Endothelial cell of umbilical vein (primary cell): ENCODE data around the gene OR7A10. TPM values are rescaled to one million over a fixed set of nuclear protein-coding genes. Genes with fewer than 3 reads are reported as not detected.

Experiments used
- BruUV-seq: library from RNA; stranded (reverse); fragments of 400-500 nt; replicated peaks from 2 replicates; lab custom pipeline; 2021; lab: Mats Ljungman, UMichigan
- CTCF ChIA-PET: fragments of 300-600, 350-600 bp; sonication (Branson Sonifier 250); formaldehyde crosslinking; loops from one replicate; lab custom pipeline; 2021; ENCODE audit warnings: antibody characterized with exemption, inconsistent platforms; lab: Charles Lee
- POLR2A ChIA-PET: fragments of 300-600, 350-600 bp; sonication (Branson Sonifier 250); formaldehyde crosslinking; loops from one replicate; lab custom pipeline; 2021; ENCODE audit warnings: antibody characterized with exemption, inconsistent platforms; lab: Charles Lee
- DNase-seq: peaks from one replicate; pipeline ENCODE4 v3.0.0-alpha.2; 2011; ENCODE audit warnings: low read depth, low spot score
- FAIRE-seq: peaks from 2 replicates; lab custom pipeline; 2011; peaks lifted over from hg19 to GRCh38; lab: Jason Lieb, UNC
- H2AFZ ChIP-seq: 2 replicates; pipeline ENCODE4 v1.6.0; 2012; ENCODE audit warnings: low read depth, low read length, control low read depth, inconsistent platforms
- H3K27ac ChIP-seq: 2 replicates; pipeline ENCODE4 v1.5.1; 2011; ENCODE audit warnings: low read depth, mild to moderate bottlenecking, control low read depth, low read length, moderate library complexity; ENCODE audit not compliant: insufficient read depth
- H3K27me3 ChIP-seq, 2 experiments: 2 replicates each; pipeline versions ENCODE4 v1.6.0 to v1.6.1; 2011; ENCODE audit warnings: low read length in 2 of 2, mixed read lengths in 1 of 2; ENCODE audit not compliant: control insufficient read depth in 2 of 2, insufficient read depth in 2 of 2
- H3K36me3 ChIP-seq, 2 experiments: 2 replicates in 1 of 2; 3 replicates in 1 of 2; pipeline ENCODE4 v1.5.1; 2011; ENCODE audit warnings: low read length in 2 of 2, mild to moderate bottlenecking in 1 of 2, moderate library complexity in 1 of 2; ENCODE audit not compliant: control insufficient read depth in 2 of 2, insufficient read depth in 2 of 2; ENCODE audit errors: extremely low read depth in 1 of 2
- H3K4me1 ChIP-seq: 3 replicates; pipeline ENCODE4 v1.5.1; 2011; ENCODE audit warnings: mild to moderate bottlenecking, low read length; ENCODE audit not compliant: control insufficient read depth, insufficient read depth; ENCODE audit errors: extremely low read depth
- H3K4me2 ChIP-seq: 2 replicates; pipeline ENCODE4 v1.6.1; 2011; ENCODE audit warnings: low read length, control low read depth, mixed read lengths; ENCODE audit not compliant: insufficient read depth
- H3K4me3 ChIP-seq, 3 experiments: fragments of 200-600 bp in 1 of 3; sonication (generic), shearing (Covaris generic) in 1 of 3; replicated peaks in 1 of 3; 2 replicates each; pipeline ENCODE4 v1.5.1; 2011 to 2016; ENCODE audit warnings: control low read depth in 3 of 3, low read length in 3 of 3, mild to moderate bottlenecking in 2 of 3, inconsistent platforms in 1 of 3, low read depth in 1 of 3, moderate library complexity in 1 of 3; ENCODE audit not compliant: insufficient read depth in 1 of 3
- H3K79me2 ChIP-seq: 2 replicates; pipeline ENCODE4 v1.6.0; 2012; ENCODE audit warnings: low read length, inconsistent platforms; ENCODE audit not compliant: control insufficient read depth, insufficient read depth
- H3K9ac ChIP-seq: replicated peaks from 2 replicates; pipeline ENCODE3; 2011; ENCODE audit warnings: low read length, control low read depth; ENCODE audit not compliant: insufficient read depth; ENCODE audit errors: extremely low read depth
- H3K9me1 ChIP-seq: replicated peaks from 3 replicates; pipeline ENCODE4 v1.6.0; 2011; ENCODE audit warnings: mild to moderate bottlenecking, low read length; ENCODE audit not compliant: control insufficient read depth, insufficient read depth; ENCODE audit errors: extremely low read depth
- H3K9me3 ChIP-seq: replicated peaks from 2 replicates; pipeline ENCODE4 v1.5.1; 2012; ENCODE audit warnings: low read length, inconsistent platforms; ENCODE audit not compliant: control insufficient read depth, insufficient read depth
- H4K20me1 ChIP-seq: replicated peaks from 2 replicates; pipeline ENCODE3; 2011; ENCODE audit warnings: mild to moderate bottlenecking, low read length; ENCODE audit not compliant: control insufficient read depth, insufficient read depth; ENCODE audit errors: extremely low read depth
- EZH2 ChIP-seq: IDR thresholded peaks from 2 replicates; pipeline ENCODE4 v1.6.1; 2012; ENCODE audit warnings: borderline replicate concordance, low read depth, mild to moderate bottlenecking, moderate library complexity, low read length, inconsistent platforms; ENCODE audit not compliant: severe bottlenecking
- FOS ChIP-seq: IDR thresholded peaks from 2 replicates; pipeline ENCODE4 v1.6.1; 2011; ENCODE audit warnings: mild to moderate bottlenecking, low read length, moderate library complexity, borderline replicate concordance; ENCODE audit not compliant: insufficient read depth
- GATA2 ChIP-seq: IDR thresholded peaks from 2 replicates; pipeline ENCODE4 v1.7.0; 2011; ENCODE audit warnings: low read depth, mild to moderate bottlenecking, moderate library complexity, mixed read lengths, low read length; ENCODE audit not compliant: insufficient read length, insufficient read depth
- JUN ChIP-seq: IDR thresholded peaks from 2 replicates; pipeline ENCODE4 v1.6.1; 2011; ENCODE audit warnings: borderline replicate concordance, low read depth; ENCODE audit not compliant: insufficient read length, insufficient read depth
- MYC ChIP-seq: IDR thresholded peaks from one replicate; pipeline ENCODE4 v1.6.1; 2011; ENCODE audit warnings: mild to moderate bottlenecking, low read depth, low read length
- POLR2A ChIP-seq: IDR thresholded peaks from 2 replicates; pipeline ENCODE4 v1.6.1; 2012; ENCODE audit warnings: low read depth, mild to moderate bottlenecking, control low read depth, low read length
- POLR2AphosphoS5 ChIP-seq: IDR thresholded peaks from 2 replicates; pipeline ENCODE4 v1.6.1; 2012; ENCODE audit warnings: low read depth, mild to moderate bottlenecking, control low read depth, low read length, moderate library complexity; ENCODE audit not compliant: insufficient read depth
- dilution Hi-C: fragments of 300-500 bp; cut with MboI; formaldehyde crosslinking; loops from one replicate; pipeline ENCODE4 v1.15.0; 2019; ENCODE audit warnings: low sequenced_read_pairs; ENCODE audit not compliant: extremely low pct_ligation_motif_present
- intact Hi-C: fragments of 100-400 bp; cut with micrococcal nuclease; formaldehyde crosslinking; loops from one replicate; pipeline ENCODE4 v1.10.0; 2022
- polyA plus RNA-seq, 4 experiments: library from polyadenylated mRNA; depleted of rRNA in 3 of 4; stranded (reverse) in 3 of 4; unstranded in 1 of 4; fragments of >200 nt; gene quantifications; 2 replicates each; pipeline versions ENCODE4 v1.2.1 to v1.2.3, GENCODE V29; 2011 to 2012; ENCODE audit warnings: missing spikeins in 1 of 4
- total RNA-seq: library from RNA; stranded (reverse); gene quantifications from 2 replicates; pipeline ENCODE4 v1.2.3, GENCODE V29; 2021
- TF ChIP-seq, protein P1 (sequence below), 2 donors: IDR thresholded peaks; 1 replicate in 1 of 2; 2 replicates in 1 of 2; pipeline ENCODE4 v1.5.1; 2011; ENCODE audit warnings: low read length in 2 of 2, mild to moderate bottlenecking in 2 of 2, moderate library complexity in 2 of 2, control low read depth in 1 of 2, inconsistent platforms in 1 of 2, low read depth in 1 of 2; ENCODE audit not compliant: insufficient read depth in 1 of 2; ENCODE audit errors: extremely low read depth in 1 of 2
- TF ChIP-seq, protein P2 (sequence below): IDR thresholded peaks from 2 replicates; pipeline ENCODE4 v1.6.1; 2011; ENCODE audit not compliant: insufficient read depth, insufficient read length

OR7A10 gene
- total and polyA plus RNA-seq, 2 donors (not counting 3 experiments of a cell fraction or from before 2014, with no cell fraction given) = not detected

DNA sequence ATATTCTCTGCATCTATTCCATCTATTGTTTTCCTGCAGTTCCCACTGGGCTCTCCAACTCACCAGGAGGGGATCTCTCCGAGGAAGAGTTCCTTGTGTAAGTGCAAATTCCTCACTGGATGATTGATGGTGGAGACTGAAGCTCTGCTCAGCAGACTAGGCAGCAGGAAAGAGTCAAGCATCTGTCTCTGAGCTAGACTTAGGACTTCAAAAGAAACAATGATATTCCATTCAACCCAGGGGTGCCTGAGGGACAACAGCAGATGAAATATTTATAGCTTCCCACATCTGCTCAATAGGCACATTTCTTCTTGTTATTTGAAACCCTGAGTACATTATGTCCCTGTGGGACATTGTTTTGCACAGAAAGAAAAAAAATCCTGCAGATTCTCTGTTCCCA lies 13.7 kb downstream of the OR7A10 start, which contains the start of the genes OR7A5 and OR7C1:
Gene OR7A5 (minus strand): TSS at position 175 of the 400 bp plus-strand sequence. CDS start 6,944 bp downstream, outside the sequence.
Gene OR7C1 (minus strand): TSS at position 175 of the 400 bp plus-strand sequence. CDS start 35,049 bp downstream, outside the sequence.
- Histone ChIP-seq H3K27ac (no peak within 1 kb of the TSS), H3K27me3 (no peaks in the 10 kb centered on the region), H2AFZ (no peak within 1 kb of the TSS), H3K4me2 (no peak within 1 kb of the TSS), H3K9ac (no peak within 1 kb of the TSS), H4K20me1 (no peaks in the 10 kb centered on the region), H3K79me2 (no peaks in the 10 kb centered on the region), H3K9me1 (no peaks in the 10 kb centered on the region), H3K4me1 (no peaks in the 10 kb centered on the region), H3K9me3 (no peaks in the 10 kb centered on the region), H3K36me3 (no peaks in the 10 kb centered on the region), H3K4me3 (no peak within 1 kb of the TSS)
- FAIRE-seq (no peak), DNase-seq (no peak)
- ChIA-PET POLR2A (no interaction called here), CTCF (no interaction called here)
- TF ChIP-seq GATA2 = no peak
- TF ChIP-seq, protein P1, sequence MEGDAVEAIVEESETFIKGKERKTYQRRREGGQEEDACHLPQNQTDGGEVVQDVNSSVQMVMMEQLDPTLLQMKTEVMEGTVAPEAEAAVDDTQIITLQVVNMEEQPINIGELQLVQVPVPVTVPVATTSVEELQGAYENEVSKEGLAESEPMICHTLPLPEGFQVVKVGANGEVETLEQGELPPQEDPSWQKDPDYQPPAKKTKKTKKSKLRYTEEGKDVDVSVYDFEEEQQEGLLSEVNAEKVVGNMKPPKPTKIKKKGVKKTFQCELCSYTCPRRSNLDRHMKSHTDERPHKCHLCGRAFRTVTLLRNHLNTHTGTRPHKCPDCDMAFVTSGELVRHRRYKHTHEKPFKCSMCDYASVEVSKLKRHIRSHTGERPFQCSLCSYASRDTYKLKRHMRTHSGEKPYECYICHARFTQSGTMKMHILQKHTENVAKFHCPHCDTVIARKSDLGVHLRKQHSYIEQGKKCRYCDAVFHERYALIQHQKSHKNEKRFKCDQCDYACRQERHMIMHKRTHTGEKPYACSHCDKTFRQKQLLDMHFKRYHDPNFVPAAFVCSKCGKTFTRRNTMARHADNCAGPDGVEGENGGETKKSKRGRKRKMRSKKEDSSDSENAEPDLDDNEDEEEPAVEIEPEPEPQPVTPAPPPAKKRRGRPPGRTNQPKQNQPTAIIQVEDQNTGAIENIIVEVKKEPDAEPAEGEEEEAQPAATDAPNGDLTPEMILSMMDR (IDR thresholded peaks at IDR 0.05; ENCODE audit: extremely low read depth in 1 of 2, insufficient read depth in 1 of 2, low read depth in 1 of 2, low read length in 2 of 2) = no peak
- no peak for TF ChIP-seq MYC
- TF ChIP-seq EZH2 = no peak
- no peak for TF ChIP-seq JUN
- TF ChIP-seq, protein P2, sequence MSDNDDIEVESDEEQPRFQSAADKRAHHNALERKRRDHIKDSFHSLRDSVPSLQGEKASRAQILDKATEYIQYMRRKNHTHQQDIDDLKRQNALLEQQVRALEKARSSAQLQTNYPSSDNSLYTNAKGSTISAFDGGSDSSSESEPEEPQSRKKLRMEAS = no peak
- TF ChIP-seq FOS = no peak
- no peak for TF ChIP-seq POLR2AphosphoS5
- no peak for TF ChIP-seq POLR2A
- dilution Hi-C loops = no loop called here
- intact Hi-C loops = no loop called here
- BruUV-seq = no TSS peak
